GF-D8 (cell line): ENCODE measurements around the gene GALNT18.

ENCODE experiments used
- DNase-seq: peaks from one replicate; lab custom pipeline; 2025; lab: John Stamatoyannopoulos, UW

GALNT18 gene

DNA sequence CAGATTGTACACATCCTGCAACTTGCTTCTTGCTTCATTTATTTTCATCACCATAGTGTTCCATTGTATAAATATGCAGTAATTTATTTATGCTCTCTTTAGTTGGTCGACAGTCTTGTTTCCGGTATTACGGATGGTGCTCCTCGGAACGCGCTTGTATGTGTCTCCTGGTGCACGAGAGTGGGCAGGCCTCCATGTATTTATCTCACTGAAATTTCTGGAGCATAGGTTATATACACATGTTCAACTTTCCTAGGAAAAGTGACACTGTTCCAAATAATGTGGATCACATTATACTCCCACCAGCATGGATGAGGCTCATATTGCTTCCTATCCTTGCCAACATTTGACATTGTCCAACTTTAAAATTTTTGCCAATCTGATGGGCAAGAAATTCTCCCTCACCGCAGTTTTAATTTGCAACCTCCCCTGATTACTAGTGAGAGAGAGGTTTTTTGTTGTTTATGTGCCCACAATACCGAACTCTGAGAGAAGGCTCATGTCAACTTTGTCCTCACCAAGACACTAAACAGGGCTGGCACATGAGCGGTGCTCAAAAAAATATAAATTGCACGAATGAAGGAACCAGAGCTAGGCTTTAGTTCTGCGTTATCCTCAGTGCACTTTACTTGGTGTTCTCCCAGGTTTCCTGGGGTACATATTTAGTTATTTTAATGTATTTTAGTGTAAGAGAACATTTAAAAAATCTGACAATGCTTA lies 272.5 kb downstream of the GALNT18 start:
- DNase-seq, result no peak

DNA sequence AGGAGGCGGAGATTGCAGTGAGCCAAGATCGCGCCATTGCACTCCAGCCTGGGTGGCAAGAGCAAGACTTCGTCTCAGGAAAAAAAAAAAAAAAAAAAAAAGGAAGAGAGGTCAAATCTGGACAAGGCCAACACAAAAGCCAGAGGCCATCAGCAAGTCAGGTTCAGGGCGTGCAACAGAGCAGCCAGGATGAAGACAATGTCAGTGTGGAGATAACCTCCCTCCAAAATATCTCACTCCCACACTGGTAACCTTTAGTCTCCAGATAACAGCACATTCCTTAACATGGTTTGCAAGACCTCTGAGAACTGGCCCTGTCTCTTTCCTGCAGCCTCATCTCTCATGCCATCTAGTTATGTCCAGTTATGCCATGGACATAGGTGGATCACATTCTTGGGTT lies 273.5 kb downstream of the GALNT18 start:
- DNase-seq, result no peak

DNA sequence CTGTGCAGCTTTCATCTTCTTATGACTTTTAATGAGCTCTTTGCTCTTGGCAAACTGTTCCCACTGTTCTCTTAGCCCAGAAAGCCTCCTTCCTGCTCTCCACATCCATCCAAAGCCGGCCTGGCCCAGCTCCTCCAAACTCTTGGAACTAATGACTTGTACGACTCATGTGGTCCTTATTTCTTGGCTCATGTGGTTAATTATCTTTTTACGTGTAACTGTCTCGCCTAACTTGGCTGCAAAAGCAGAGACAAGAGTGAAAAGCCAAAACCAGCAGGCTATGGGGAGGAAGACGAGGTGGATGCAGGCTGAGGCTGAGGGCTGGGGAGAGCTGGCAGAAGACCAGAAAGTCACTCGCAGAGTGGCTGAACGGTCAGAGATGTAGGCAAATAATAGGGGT lies 274.2 kb downstream of the GALNT18 start:
- no peak for DNase-seq

DNA sequence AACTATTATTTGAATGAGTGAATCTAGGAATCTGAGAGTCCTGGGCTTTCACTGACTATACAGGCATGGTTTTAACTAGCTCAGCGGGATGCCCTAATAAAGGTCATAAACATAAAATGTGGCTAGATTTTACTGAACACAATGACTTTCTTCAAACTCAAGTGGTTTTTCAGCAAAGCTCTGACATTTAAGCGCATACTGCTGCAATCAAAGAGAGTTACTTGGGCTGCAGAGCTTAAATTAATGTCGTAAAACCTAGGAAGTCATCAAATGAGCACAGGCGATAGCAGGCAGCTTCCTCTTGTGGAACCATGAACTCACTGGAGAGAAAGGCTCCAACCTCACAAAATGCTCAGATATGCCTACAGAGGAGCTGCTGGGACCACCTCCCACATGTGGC lies 275.5 kb downstream of the GALNT18 start:
- no peak for DNase-seq

DNA sequence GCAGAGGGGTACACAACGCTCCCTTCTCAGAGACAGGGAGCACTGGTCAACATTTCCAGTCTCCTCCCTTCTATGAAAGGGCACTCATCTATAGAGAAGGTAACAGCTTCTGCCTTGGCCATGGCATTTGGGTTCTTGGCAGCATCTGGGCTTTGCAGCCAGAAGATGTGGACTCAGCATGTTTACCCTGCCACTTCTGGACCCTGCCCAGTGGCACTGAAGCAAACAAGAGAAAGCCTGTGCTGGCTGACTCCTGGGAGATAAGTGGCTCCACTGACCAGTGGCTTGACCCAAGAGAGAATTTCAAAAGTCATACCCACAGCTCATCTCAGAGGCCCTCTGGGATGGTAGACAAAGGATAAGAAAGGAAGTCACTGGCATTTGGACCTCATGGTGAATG lies 276.7 kb downstream of the GALNT18 start:
- no peak for DNase-seq

DNA sequence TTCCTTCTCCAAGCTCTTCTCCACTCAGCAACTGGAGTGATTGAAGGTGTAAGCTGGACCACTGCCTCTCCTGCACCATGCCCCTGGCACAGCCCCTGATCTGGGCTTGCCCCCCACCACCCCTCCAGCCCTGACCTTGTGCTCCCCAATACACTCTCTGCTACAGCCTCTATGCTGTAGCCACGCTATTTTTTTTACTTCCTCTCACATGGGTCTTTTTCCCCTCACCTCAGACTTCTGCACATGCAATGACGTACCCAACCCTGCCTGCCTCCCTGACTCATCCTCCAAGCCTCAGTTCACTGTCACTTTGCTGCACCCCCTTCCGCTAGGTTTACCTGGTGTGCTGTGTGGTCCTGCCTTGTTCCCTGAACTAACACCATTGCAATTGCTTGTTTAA lies 277.8 kb downstream of the GALNT18 start:
- DNase-seq, result no peak

DNA sequence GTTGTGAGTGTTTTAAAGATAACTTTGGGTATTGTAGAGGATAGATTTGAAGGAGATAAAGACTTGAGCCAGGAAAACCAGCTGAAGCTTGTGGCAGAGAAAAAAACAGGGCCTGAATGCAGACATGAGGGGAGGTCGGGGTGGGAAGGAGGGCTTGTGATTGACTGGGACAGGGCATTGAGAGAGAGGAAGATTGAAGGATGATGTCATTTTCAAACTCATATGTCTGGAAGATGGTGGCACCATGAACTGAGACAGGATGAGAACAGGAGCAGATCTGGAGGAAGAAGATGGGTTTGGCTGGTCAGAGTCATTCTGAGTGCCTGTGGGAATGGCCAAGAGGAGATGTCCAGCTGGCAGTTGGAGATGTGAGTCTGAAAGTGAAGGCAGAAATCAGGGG lies 283.5 kb downstream of the GALNT18 start:
- DNase-seq, result no peak

DNA sequence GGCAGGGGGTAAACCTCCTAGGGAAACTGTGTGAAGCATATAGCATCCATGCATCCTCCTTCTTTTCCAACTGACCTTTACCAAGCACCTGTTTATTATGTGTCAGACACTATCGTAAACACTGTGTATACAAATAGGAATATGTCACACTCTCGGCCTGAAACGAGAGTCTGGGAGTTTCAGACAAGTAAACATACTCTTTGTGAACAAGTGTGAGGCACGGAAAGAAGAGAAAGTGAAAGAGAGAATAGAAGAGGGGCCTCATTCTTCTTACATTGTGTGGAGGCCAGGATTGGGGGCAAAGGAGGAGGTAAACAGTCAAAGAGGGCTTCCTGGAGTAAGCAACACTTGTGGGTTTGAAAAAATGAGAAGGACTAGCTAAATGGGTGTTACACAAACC lies 285.1 kb downstream of the GALNT18 start:
- no peak for DNase-seq

DNA sequence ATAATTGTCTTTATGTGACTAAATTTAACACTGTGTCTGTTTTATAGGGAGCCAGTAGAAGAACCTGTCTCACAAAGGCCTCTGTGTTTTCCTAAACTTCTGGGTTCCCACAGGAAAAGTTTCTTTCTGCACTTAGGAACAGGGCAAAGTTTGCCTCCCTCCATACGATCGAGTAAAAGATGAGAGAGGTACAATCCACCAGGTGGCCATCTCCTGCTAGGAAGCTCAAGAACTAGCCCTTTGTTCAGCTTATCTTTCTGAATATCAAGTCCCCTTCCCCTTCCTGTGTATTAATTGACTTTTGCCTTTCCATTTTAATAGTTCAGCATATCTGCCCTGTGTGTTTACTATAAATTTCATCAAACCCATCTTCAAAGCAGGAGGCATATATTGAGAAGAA lies 286.8 kb downstream of the GALNT18 start:
- DNase-seq, result no peak

DNA sequence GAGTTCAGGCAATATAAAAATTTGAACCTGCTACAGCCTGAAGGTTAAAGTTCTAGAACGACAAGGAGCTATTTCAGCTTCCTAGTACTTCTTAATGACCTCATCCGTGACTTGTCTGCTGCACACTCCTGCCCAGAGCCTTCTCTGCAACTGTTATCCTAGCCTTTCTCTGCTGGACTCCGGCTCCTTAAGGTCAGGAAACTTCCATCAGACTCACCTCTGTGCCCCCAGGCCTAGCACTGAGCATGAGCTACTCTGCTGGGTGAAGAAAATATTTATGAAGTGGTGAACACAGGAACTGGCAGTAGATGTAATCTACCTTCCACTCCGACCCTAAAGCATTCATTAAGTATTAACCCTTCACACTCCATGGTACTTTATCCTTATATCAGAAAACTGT lies 287.2 kb downstream of the GALNT18 start:
- no peak for DNase-seq

DNA sequence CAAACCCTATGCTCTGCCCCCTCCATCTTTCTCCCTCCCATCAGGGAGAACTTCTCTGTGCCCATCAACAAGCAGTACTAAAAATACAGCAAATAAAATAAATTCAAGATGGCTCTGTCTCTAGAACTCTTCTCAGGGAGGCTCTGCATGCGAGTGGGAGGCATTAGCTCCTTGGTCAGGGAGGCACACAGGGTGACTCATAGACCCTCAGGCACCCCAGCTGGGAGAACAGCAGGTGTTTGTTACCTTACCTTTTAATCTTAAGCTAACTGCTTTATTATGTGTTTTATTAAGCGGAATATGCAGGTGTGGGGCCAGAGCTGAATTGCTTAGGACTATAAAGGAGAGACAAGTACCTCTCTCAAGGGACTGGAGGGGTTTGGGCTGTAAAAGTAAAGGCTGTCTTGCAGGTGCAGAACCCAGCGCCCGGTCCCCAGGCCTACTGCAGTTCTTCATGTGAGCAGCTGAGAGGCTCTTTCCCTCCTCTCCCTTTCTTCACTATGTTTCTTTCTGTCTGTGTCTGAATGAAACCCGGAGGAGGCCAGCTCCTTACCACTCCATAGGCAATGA lies 289.6 kb downstream of the GALNT18 start:
- DNase-seq, result no peak

DNA sequence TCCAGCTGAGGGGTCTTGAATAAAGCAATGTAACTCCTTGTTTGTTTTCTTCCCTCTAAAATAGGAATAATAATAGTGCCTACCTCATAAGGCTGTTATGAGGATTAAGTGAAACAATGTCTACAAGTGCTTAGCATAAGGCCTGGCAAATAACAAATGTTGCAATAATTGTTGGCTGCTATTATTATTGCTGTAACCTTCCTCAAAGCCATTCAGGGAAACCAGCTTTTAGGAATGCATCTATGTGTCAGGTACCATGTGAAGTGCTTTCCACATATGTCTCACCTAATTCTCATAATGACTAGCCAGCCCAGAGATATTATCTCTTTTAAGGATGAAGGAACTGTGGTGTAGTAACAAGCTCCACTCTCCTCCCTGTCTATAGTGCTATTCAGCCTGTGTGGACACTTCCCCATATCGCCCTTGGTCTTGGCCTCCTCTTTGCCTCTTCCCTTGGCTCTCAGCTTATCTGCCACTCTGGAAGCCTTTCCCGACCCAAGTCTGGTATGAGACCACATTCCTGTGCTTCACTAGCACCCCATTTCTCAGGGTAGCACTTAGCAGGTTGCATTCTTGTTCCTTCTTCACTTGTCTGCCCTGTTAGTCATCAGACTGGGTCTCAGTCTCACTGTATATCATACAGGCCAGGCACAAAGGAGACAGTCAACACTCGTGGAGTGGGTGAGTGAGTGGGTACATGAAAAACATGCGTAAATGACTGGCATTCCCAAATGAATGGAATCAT lies 292.6 kb downstream of the GALNT18 start:
- DNase-seq, result no peak

DNA sequence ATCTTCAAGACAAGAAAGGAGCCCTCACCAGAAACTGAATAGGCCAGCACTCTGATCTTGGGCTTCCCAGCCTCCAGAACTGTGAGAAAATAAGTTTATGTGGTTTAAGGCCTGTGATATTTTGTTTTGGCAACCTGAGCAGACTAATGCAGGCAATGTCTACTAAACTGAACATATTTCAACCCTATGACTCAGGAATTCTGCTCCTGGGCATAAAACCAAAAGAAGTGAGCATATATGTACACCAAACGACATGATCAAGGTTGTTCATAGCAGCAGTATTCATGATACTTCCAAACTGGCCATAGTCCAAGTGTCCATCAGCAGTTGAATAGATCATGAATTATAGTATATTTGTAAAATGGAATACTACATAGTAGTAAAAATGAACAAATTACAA lies 297.7 kb downstream of the GALNT18 start:
- DNase-seq, result no peak

DNA sequence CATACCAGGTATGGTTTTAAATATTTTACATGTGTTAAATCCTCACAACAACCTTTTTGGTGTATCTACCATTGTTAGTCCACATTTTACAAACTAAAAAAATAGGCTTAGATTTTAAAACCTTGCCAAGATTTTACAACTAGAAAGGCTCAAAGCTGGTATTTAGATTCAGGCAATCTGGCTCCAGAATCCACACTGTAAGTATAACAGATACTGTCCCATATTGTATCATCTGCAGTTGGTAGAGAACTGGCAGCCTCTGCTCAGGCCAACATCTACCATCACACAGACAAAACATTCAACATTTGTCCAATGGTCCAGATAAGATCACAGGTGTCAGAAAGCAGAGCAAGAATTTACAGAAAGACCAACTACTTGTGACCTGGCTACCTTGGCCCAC lies 299.7 kb downstream of the GALNT18 start:
- no peak for DNase-seq

DNA sequence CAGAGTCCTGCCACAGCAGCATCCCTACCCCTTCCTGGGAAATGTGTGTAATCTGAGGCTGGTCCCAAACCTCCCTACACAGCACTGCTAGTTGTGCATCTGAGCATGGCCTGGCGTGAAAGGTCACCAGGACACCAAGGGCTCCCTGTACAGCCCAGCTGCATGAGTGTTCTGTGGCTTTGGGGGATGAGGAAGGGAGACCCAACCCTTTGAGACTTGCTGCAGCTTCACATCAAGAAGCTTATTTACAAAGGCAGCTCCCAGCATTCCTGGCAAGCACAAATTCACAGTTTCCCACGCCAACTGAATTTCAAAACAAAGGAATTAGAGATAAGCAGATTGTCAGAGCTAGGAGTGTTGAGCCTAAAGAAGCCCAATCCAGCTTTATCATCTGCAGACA lies 301.0 kb downstream of the GALNT18 start:
- DNase-seq, result no peak

DNA sequence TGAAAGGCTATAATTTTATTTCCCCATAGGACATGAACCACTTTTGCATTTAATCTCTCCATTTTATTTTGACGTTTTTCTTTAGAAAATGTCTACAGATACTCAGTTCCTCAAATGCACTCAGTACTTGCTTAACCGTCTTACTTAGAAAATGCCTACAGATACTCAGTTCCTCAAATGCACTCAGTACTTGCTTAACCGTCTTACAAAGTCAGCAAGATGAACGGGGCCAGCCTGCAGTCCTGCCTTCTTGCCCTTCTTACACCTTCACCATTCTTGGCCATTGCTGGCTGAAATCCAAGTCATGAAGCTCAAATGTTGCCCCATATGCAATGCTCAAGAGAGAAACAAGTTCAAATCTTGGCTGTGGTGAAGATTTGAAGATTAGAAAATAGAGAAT lies 302.8 kb downstream of the GALNT18 start:
- no peak for DNase-seq

DNA sequence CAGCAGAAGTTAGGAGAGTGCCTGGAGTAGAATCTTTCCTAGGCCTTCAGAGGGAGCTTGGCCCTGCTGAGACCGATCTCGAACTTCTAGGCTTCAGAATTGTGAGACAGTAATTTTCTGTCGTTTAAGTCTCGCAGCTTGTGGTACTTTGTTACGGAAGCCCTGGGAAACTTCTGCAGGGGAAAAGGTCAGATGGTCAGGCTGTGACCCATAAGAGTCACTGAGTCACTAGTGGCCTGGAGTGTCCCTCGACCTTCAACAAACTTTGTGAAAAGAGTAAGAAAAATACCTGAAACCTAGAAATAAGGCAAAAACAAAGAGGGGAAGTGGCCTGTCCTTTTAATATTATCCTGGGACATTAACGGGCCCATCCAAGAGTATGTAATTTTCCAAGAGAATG lies 303.3 kb downstream of the GALNT18 start:
- no peak for DNase-seq

DNA sequence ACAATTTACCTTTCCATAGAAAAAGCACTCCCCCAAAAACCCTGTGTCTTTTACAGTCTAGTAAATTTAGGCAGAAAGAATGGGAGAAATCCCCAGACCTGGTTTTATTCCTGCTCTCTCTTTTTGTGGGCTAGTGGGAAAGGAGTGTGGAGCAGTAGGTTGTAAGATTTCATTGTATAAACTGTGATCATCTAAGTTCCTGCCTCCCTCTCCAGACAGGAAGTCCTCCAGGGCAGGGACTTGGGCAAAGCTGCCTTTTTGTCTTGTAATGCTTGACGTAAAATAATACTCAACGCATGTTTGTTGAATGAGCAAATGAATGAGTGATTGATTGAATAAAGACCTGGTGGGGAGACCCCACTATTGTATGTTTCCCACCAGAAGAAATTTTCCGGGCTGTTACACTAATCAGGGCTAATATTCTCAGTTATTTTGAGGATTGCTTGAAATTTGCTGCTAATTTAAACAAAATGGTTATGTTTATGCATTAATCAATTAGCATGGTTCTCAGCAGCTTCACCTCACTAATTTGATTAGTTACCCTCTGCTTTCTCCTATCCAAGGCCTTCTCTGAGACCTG lies 305.1 kb downstream of the GALNT18 start:
- DNase-seq, result no peak

DNA sequence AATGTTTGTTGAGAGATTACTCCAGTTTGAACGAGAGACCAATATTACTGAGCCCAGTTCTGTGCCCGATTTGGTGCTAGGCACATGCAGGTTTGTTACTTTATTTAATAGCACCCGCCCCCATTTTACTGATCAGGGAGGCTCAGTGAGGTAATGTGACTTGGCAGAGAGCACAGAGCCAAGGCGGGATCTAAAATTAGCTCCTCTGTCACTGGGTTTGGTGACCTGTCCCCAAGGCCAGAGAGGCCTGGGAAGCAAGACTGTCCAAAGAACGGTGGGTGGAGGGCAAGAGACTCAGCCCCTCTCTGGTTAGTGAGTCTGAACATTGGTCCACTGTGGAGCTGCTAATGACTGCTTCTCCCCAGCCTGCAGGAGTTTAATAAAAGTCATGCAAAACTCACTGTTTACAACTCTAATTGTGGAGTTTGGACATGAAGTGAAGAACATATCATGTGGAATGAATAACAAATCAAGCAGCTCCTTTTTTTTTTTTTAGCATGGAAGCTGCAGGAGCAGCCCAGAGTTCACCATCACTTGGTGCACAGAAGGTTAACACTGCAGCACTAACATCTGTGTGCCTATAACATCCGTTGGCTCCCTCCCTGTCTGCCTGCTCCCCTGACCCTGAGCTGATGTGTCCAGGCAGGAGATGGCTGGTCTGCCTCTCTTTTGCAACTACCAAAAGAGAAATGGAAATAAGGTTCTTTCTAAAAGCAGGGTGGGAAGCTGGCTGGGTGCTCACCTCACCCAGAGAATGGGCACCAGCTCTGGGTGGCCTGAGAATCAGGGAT lies 307.7 kb downstream of the GALNT18 start:
- no peak for DNase-seq

DNA sequence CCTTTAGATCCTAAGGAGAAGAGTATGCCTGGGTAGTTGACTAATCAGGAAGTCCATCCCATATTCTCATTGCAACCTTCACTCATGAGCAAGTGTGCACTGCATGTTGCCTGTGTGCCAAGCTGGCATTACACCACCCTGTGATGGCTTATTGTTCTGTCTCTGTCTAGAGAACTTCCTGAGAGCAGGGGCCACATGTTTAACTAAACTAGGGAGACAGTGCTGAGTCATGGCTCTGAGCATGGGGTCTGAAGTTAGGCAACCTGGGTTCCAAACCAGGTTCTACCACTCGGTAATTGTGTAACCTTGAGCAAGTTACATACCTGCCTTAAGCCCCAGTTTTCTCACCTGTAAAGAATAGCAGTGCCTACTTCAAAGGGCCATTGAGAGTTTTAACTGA lies 308.4 kb downstream of the GALNT18 start:
- DNase-seq, result no peak

DNA sequence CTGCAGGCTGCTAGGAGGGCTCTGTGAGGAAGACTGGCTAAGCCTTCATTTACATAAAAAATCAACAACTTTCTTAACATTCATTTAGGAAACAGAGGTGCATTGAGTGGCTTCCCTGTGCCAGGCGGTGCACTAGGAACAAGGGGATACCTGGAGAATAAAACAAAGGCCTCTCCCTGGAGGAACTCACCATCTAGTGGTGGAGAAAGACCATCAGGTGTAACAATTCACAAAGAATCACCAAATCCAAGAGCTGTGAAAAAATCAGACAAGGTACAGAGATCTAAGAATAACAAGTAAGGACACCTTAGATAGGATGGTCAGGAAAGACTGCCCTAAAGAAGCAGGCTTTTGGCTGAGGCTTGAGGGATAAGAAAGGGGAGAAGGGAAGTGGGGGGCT lies 309.1 kb downstream of the GALNT18 start:
- no peak for DNase-seq

DNA sequence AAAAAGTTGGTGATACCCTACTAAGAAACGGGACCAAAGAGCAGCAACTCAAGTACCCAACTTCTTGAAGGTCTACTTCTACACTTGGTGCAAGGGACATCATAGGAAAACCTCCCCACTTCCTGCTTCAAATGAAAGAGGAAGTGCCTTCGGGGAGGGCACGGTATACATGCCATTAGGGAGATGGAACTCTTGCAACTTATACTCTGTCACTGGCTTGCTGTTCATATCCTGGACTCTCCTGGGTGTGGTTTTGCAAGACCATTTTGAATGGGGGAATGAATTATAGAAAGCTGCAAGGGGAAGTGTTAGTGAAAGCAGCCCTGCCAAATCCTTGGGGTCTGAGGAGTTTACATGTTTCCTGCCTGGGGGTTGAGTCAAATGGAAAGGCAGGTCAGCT lies 310.6 kb downstream of the GALNT18 start:
- DNase-seq, result peak; percentile 41
